ENCODE measurements around the gene C11orf71.
A peak's percentile ranks its signal among the peaks of the same experiment; 100 is the strongest.

Gene C11orf71

GRCh38 chr11:114384487-114384886 lies 15.8 kb downstream of the C11orf71 start:
- Histone ChIP-seq H3K27ac (ENCODE audit: low read depth in 2 of 2, low read length in 2 of 2) (peak overlapping the region in 1 of 2 donors; percentile 14), H3K9me3 (ENCODE audit: control insufficient read depth in 2 of 2, low read length in 2 of 2) (no peaks in the 10 kb centered on the region), H3K4me1 (ENCODE audit: control insufficient read depth in 2 of 2, insufficient read depth in 2 of 2, low read length in 2 of 2) (no peaks in the 10 kb centered on the region), H3K27me3 (ENCODE audit: control insufficient read depth in 2 of 2, insufficient read depth in 2 of 2, low read length in 2 of 2) (peaks cover 0 to 2% of the 10 kb centered on the region in 2 donors), H3K4me3 (ENCODE audit: low read length in 2 of 2) (no peak overlapping the region), H3K36me3 (ENCODE audit: control insufficient read depth in 2 of 2, insufficient read depth in 2 of 2, low read length in 2 of 2) (no peaks in the 10 kb centered on the region), H3K9ac (ENCODE audit: low read depth in 1 of 2, low read length in 2 of 2) (no peak overlapping the region)

GRCh38 chr11:114382509-114382908 lies 17.8 kb downstream of the C11orf71 start:
- no peak overlapping the region for H3K27ac ChIP-seq (ENCODE audit: low read depth in 2 of 2, low read length in 2 of 2)
- H3K9ac ChIP-seq (ENCODE audit: low read depth in 1 of 2, low read length in 2 of 2) = no peak overlapping the region
- H3K27me3 ChIP-seq (ENCODE audit: control insufficient read depth in 2 of 2, insufficient read depth in 2 of 2, low read length in 2 of 2) = peaks cover 0 to 2% of the 10 kb centered on the region in 2 donors
- H3K4me1 ChIP-seq (ENCODE audit: control insufficient read depth in 2 of 2, insufficient read depth in 2 of 2, low read length in 2 of 2) = no peaks in the 10 kb centered on the region
- H3K36me3 ChIP-seq (ENCODE audit: control insufficient read depth in 2 of 2, insufficient read depth in 2 of 2, low read length in 2 of 2) = no peaks in the 10 kb centered on the region
- H3K4me3 ChIP-seq (ENCODE audit: low read length in 2 of 2) = no peak overlapping the region
- no peaks in the 10 kb centered on the region for H3K9me3 ChIP-seq (ENCODE audit: control insufficient read depth in 2 of 2, low read length in 2 of 2)

- no peaks in the 10 kb centered on the region for H3K9me3 ChIP-seq (ENCODE audit: control insufficient read depth in 2 of 2, low read length in 2 of 2)
These were observed 20.8 kb downstream of the C11orf71 start for GRCh38 chr11:114379394-114380069.

GRCh38 chr11:114377612-114378267 lies 22.6 kb downstream of the C11orf71 start:
- no peaks in the 10 kb centered on the region for H3K4me1 ChIP-seq (ENCODE audit: control insufficient read depth in 2 of 2, insufficient read depth in 2 of 2, low read length in 2 of 2)
- H3K9ac ChIP-seq (ENCODE audit: low read depth in 1 of 2, low read length in 2 of 2) = no peak overlapping the region
- peaks cover 0 to 2% of the 10 kb centered on the region in 2 donors for H3K27me3 ChIP-seq (ENCODE audit: control insufficient read depth in 2 of 2, insufficient read depth in 2 of 2, low read length in 2 of 2)
- H3K36me3 ChIP-seq (ENCODE audit: control insufficient read depth in 2 of 2, insufficient read depth in 2 of 2, low read length in 2 of 2) = no peaks in the 10 kb centered on the region
- no peak overlapping the region for H3K27ac ChIP-seq (ENCODE audit: low read depth in 2 of 2, low read length in 2 of 2)
- H3K9me3 ChIP-seq (ENCODE audit: control insufficient read depth in 2 of 2, low read length in 2 of 2) = no peaks in the 10 kb centered on the region
- H3K4me3 ChIP-seq (ENCODE audit: low read length in 2 of 2) = no peak overlapping the region

More at GRCh38 chr11:114379394-114380069, 20.8 kb downstream of the C11orf71 start:
- Histone ChIP-seq H3K36me3 (ENCODE audit: control insufficient read depth in 2 of 2, insufficient read depth in 2 of 2, low read length in 2 of 2) (no peaks in the 10 kb centered on the region), H3K4me3 (ENCODE audit: low read length in 2 of 2) (no peak overlapping the region), H3K27me3 (ENCODE audit: control insufficient read depth in 2 of 2, insufficient read depth in 2 of 2, low read length in 2 of 2) (peaks cover 0 to 2% of the 10 kb centered on the region in 2 donors), H3K27ac (ENCODE audit: low read depth in 2 of 2, low read length in 2 of 2) (no peak overlapping the region), H3K9ac (ENCODE audit: low read depth in 1 of 2, low read length in 2 of 2) (no peak overlapping the region), H3K4me1 (ENCODE audit: control insufficient read depth in 2 of 2, insufficient read depth in 2 of 2, low read length in 2 of 2) (no peaks in the 10 kb centered on the region)

GRCh38 chr11:114375052-114375451 lies 25.3 kb downstream of the C11orf71 start:
- Histone ChIP-seq H3K27me3 (ENCODE audit: control insufficient read depth in 2 of 2, insufficient read depth in 2 of 2, low read length in 2 of 2) (no peaks in the 10 kb centered on the region), H3K4me1 (ENCODE audit: control insufficient read depth in 2 of 2, insufficient read depth in 2 of 2, low read length in 2 of 2) (no peaks in the 10 kb centered on the region), H3K9ac (ENCODE audit: low read depth in 1 of 2, low read length in 2 of 2) (no peak overlapping the region), H3K27ac (ENCODE audit: low read depth in 2 of 2, low read length in 2 of 2) (no peak overlapping the region), H3K36me3 (ENCODE audit: control insufficient read depth in 2 of 2, insufficient read depth in 2 of 2, low read length in 2 of 2) (no peaks in the 10 kb centered on the region), H3K9me3 (ENCODE audit: control insufficient read depth in 2 of 2, low read length in 2 of 2) (no peaks in the 10 kb centered on the region), H3K4me3 (ENCODE audit: low read length in 2 of 2) (no peak overlapping the region)

GRCh38 chr11:114368918-114369680 lies 31.2 kb downstream of the C11orf71 start:
- Histone ChIP-seq H3K4me3 (ENCODE audit: low read length in 2 of 2) (no peak overlapping the region), H3K9me3 (ENCODE audit: control insufficient read depth in 2 of 2, low read length in 2 of 2) (no peaks in the 10 kb centered on the region), H3K27me3 (ENCODE audit: control insufficient read depth in 2 of 2, insufficient read depth in 2 of 2, low read length in 2 of 2) (no peaks in the 10 kb centered on the region), H3K9ac (ENCODE audit: low read depth in 1 of 2, low read length in 2 of 2) (no peak overlapping the region), H3K36me3 (ENCODE audit: control insufficient read depth in 2 of 2, insufficient read depth in 2 of 2, low read length in 2 of 2) (no peaks in the 10 kb centered on the region), H3K27ac (ENCODE audit: low read depth in 2 of 2, low read length in 2 of 2) (no peak overlapping the region), H3K4me1 (ENCODE audit: control insufficient read depth in 2 of 2, insufficient read depth in 2 of 2, low read length in 2 of 2) (no peaks in the 10 kb centered on the region)

- H3K9me3 ChIP-seq (ENCODE audit: control insufficient read depth in 2 of 2, low read length in 2 of 2) = no peaks in the 10 kb centered on the region
- no peaks in the 10 kb centered on the region for H3K27me3 ChIP-seq (ENCODE audit: control insufficient read depth in 2 of 2, insufficient read depth in 2 of 2, low read length in 2 of 2)
- H3K4me3 ChIP-seq (ENCODE audit: low read length in 2 of 2) = no peak overlapping the region
- H3K9ac ChIP-seq (ENCODE audit: low read depth in 1 of 2, low read length in 2 of 2) = no peak overlapping the region
- no peaks in the 10 kb centered on the region for H3K36me3 ChIP-seq (ENCODE audit: control insufficient read depth in 2 of 2, insufficient read depth in 2 of 2, low read length in 2 of 2)
- no peak overlapping the region for H3K27ac ChIP-seq (ENCODE audit: low read depth in 2 of 2, low read length in 2 of 2)
- H3K4me1 ChIP-seq (ENCODE audit: control insufficient read depth in 2 of 2, insufficient read depth in 2 of 2, low read length in 2 of 2) = no peaks in the 10 kb centered on the region
These were observed 32.9 kb downstream of the C11orf71 start for GRCh38 chr11:114367244-114367957.

GRCh38 chr11:114366331-114367243 lies 33.7 kb downstream of the C11orf71 start:
- Histone ChIP-seq H3K36me3 (ENCODE audit: control insufficient read depth in 2 of 2, insufficient read depth in 2 of 2, low read length in 2 of 2) (no peaks in the 10 kb centered on the region), H3K4me3 (ENCODE audit: low read length in 2 of 2) (no peak overlapping the region), H3K4me1 (ENCODE audit: control insufficient read depth in 2 of 2, insufficient read depth in 2 of 2, low read length in 2 of 2) (no peaks in the 10 kb centered on the region), H3K9ac (ENCODE audit: low read depth in 1 of 2, low read length in 2 of 2) (no peak overlapping the region), H3K27me3 (ENCODE audit: control insufficient read depth in 2 of 2, insufficient read depth in 2 of 2, low read length in 2 of 2) (no peaks in the 10 kb centered on the region), H3K27ac (ENCODE audit: low read depth in 2 of 2, low read length in 2 of 2) (no peak overlapping the region), H3K9me3 (ENCODE audit: control insufficient read depth in 2 of 2, low read length in 2 of 2) (no peaks in the 10 kb centered on the region)

GRCh38 chr11:114362958-114363357 lies 37.4 kb downstream of the C11orf71 start:
- Histone ChIP-seq H3K4me3 (ENCODE audit: low read length in 2 of 2) (no peak overlapping the region), H3K27ac (ENCODE audit: low read depth in 2 of 2, low read length in 2 of 2) (no peak overlapping the region), H3K4me1 (ENCODE audit: control insufficient read depth in 2 of 2, insufficient read depth in 2 of 2, low read length in 2 of 2) (no peaks in the 10 kb centered on the region), H3K9me3 (ENCODE audit: control insufficient read depth in 2 of 2, low read length in 2 of 2) (no peaks in the 10 kb centered on the region), H3K27me3 (ENCODE audit: control insufficient read depth in 2 of 2, insufficient read depth in 2 of 2, low read length in 2 of 2) (no peaks in the 10 kb centered on the region), H3K9ac (ENCODE audit: low read depth in 1 of 2, low read length in 2 of 2) (no peak overlapping the region), H3K36me3 (ENCODE audit: control insufficient read depth in 2 of 2, insufficient read depth in 2 of 2, low read length in 2 of 2) (no peaks in the 10 kb centered on the region)
